OCI-M1 (cell line): Measurements from ENCODE around the gene KDM5B.
A peak's percentile ranks its signal among the peaks of the same experiment; 100 is the strongest.

ENCODE experiments used
- DNase-seq: peaks from one replicate; lab custom pipeline; 2025; lab: John Stamatoyannopoulos, UW

The KDM5B gene

DNA sequence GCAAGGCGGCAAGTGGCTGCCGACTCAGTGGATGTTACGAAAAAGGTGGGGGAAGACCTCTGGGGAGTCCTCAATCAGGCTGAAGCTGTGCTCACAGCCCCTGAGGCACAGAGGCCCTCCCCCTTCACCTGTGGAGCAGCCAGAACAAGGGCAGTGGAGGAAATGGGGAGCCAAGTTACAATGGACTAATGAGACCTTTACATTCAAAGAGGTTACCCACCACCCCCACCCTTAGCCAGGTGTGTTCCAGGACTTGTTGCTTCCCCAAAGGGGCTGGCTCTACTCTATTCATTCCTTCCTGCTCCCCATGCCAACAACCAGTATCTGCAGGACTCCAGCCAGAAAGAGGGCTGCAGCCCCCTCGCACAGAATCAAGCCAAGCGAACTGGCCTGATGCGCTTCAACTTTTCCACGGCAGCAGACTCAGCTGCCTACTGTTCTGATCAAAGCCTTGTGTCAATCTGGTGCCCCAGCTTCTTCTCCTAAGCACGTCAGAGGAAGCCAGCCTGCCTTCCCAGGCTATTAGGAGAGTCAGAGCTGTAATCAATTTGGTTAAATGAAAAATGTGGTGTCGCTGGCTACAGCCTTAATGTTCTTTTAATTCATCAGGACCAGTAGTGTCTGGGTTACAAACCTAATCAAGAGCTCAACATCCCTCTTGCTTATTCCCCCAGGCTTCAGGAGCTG, 96.1 kb downstream of the KDM5B start:
- no peak for DNase-seq

DNA sequence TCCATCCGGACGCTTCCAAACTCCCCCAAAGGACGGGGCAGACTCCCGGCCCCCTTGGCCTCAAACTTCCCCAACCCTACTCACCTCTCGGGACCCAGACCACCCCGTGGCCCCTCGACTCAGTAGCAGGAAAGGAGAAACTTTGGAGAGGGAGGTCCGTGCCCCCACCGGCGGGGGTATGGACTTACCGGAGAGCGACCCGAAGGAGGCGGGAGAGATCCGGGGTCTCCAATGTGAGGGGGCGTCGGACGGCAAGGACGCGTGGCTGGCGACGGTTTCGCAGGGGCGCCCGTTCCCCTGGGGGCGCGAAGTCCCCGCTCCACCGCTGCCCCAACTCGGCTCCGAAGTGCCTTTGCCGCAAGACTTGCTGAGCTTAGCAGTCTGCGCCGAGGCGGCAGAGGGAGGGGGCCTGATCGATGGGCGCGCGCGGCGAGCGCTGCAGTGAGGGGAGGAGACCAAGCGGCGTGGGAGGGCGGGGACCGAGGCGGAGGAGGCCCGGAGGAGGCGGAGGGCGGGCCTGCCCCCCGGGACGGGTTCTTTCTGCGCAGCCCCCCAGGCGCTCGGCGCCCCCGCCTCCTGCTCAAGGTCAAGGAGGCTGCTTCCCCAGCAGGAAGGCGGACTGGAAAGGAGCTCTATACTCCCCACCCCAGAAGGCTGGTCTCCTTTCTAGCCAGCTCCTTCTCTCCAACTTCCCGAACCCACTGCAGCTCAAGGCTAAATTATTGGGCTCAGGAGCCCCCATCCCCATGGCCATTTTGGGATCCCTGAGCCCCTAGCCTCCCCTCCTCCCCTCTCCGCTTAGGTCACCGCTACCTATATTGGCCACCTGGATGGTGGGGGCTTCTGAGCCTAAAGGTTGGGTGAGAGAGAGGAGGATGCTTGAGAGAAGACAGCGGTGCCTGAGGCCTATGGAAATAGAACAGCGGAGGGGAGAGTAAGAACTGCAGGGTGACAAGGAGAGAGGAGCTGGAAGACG, 97.9 kb downstream of the KDM5B start, which contains the start of gene SYT2:
Gene SYT2, minus strand, starts transcription at position 385 of the 976 bp plus-strand sequence. CDS start 104,682 bp downstream, outside the sequence.
- no peak for DNase-seq

DNA sequence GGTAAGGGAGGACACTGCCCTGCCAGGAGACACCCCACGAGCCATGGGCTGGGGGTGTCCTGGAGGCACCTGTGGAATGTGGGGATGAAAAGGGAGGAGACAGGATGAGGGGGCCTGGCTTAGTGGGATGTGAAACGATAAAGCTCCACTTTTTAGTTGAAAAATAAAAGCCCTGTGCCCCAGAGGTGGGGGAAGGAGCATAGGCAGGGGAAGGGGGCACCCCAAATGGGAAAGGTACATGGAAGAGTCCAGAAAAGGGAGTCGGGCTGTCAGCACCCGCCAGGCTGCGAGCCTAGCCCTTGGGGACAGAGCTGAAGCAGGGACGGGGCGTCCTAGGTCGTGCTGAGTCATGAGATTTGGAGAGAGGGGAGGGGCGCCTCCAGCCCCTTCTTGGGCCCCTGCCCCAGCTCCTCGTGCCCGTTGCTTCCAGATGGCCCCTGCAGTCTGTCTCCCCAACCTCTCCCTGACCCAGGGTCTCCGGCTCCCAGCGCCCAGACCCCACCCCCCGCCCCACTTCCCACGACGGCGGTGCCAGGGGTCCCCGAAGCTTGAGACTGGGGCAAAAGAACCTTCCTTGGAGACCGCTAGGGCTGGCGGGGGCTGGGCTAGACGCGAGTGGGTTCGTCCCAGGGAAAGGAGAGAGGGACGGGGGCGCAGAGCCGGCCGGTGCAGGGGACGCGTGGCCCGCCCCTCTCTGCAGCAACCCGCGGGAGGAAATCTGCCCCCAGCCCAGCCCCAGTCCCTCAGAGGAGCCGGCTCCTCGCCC, 98.8 kb downstream of the KDM5B start:
- DNase-seq, result no peak

DNA sequence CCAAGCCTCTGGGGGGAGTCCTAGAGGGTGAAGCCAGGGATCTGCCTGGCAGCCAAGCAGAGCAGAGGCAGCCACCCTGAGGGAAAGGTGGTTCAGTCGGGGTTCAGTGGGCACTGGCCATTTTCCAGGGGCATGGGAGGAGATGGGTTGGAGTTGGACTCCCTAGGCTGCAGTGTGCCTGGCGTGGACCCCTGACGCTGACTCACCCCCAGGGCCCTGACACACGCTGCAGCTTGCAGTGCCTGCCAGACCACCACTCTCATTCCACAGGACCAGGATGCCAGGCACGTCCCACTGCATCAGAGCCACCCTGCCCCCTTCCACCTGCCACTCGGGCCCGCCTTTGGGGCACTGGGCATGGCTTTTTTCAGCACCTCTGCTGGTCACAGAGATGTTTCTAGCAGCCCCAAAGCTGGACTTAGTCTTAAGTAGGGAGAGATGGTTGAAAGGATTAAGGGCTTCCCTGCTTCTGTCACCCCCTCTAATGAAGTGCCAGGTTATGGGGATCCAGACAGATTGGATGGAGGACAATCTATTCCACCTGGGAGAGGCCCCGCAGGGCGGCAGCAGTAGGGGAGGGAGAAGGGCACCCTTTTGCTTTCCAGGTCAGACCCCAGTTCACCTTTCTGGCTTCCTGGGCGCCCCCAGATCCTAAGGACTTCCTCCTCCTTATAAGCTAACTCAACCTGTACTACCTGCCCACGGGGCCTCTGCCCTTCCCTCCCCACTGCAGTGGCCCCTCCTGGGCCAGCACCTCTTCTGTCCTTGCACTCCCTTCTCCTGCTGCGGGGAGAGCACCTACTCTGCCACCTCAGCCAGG, 99.6 kb downstream of the KDM5B start:
- no peak for DNase-seq

DNA sequence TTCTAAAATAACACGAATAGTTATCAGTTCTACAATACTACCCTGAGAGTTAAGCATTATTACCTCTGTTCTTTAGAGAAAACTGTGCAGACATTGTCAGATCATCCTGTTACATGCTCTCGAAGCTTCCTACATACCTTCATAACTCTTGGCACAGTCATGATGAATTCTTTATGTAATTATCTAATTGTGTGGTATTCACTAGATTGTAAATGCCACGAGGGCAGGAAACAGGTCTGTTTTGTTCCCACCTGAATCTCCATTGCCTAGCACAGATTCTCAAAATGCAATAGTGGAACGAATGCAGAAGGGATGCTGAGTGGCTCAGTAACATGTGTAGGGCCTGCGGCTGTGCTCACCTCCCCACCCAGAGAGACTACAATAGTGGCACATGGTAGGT, 101.4 kb downstream of the KDM5B start:
- no peak for DNase-seq

DNA sequence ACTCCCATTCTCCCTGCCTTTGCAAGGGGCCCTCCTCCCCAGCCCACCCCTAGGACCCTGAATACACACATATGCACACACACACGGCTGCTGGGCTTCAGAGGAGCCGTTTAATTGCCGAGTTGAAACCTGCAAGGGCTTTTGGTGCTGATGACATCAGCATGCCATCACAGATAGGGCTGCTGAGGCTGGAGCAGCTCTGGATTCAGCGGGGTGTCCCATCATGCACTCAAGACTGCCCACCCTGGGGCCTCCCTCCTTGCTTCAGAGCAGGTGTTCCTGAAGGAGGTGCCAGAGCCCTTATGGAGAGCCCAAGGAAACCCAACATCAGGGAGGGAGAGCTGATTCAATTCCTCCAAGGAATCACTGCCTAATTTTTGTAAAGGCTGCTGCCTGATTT, 103.6 kb downstream of the KDM5B start:
- no peak for DNase-seq

DNA sequence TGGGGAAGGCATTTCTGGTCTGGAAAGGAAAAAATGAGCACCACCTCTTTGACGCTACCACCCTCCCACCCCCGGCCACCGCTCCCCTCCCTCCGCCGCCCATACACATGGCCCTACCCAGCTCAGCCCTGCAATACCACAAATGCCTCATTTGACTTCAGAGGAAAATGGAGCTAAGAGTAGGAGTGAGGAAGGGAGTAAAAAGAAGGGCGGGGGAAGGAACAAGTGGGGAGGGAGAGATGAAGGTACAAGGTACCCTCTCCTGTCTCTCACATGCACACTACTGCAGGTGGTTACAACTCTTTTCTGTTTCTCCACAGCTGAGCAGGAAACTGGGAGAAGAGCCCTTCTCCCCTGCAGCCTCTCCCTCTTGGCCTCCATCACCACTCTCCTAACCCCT, 105.0 kb downstream of the KDM5B start:
- no peak for DNase-seq

DNA sequence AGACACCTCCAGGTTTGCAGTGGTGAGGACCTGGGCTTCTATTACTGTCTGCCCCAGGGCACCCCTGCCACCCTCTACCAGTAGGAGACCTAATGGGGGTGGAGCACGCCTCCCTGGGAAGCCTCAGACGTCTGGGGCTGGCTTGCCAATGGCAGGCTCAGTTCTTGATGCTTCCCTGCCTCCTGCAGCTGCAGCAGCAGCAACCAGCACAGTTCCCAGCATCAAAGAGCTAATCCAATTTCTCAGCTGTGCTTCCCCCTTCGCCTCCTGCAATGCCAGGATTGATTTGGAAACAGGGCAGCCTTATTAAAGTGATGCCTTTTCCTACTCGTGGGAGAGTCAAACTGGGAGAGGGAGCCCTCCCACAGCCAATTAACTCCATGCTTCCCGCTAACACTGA, 106.1 kb downstream of the KDM5B start:
- no peak for DNase-seq

DNA sequence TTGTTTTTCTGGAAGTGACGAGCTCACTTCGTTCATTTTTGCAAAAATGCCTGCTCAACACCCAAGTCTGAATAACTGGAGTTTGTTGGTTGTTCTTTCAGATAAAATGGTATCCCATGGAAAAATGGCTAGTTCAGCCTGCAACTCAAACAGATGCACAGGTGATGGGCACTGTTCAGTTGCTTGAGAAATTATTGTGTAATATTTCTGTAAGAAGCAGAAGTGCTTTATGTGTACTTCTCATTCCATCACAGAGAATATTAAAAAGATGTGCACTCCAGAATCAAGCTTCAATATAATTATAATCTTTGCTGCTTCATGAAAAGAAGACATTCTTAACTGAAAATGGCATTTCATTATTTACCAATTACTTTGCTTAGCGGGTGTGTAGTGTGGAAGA, 107.0 kb downstream of the KDM5B start:
- no peak for DNase-seq

DNA sequence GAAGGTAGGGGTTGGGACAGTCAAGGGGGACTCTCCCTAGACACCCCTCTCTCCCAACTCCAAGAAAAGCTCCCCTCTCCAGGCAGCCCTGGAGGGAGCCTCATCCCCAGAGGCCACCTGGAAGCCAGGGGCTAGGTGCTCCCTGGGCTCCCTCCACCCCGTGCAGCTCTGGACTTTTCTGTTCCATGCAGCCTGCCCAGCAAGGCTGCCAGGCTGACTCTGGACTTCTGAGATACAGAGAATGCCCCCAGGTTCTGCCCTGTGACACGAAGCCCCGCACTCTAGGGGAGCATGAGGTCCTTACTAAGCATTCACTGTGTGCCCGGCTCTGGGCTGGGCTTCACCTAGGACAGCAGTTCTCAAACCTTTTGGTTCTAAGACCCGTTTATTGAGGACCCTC, 108.2 kb downstream of the KDM5B start:
- DNase-seq, result no peak

DNA sequence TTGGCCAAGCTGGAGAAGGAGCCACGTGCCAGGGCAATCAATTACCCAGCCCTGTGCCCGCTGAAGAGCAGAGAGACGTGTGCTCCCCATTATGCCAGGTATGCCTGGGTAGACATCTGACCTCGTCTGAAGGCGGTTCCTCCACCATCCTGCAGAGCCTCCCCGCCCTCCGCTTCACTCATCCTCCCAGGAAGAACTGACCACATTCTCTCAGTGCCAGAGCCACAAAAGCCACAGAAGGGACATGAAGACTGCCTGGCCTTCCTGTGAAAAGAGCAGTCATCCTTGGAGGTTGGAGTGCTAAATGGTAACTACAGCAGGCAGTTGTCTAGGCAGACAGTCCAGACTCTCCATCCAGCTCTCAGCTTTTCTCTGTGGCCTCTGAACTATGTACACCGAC, 109.9 kb downstream of the KDM5B start:
- peak; percentile 32 for DNase-seq

DNA sequence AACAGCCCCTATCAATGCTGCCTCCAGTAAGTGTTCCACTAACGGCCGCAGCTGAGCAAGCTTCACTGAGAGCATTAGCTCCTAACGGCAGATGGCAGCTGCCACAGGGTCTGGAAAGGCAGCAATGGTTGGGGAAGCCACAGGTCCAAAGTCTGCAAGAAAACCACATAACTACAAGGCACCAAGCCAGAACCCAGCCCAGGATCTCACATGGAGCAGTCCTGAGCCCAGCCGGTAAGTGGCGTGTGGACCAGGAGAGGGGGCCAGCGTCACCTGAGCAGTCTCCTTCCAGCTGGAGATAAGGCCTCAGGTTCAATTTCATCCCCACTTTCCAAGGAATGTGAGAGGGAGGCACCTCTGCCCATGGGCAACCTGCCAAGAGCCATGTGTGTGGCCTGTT, 111.2 kb downstream of the KDM5B start:
- no peak for DNase-seq

DNA sequence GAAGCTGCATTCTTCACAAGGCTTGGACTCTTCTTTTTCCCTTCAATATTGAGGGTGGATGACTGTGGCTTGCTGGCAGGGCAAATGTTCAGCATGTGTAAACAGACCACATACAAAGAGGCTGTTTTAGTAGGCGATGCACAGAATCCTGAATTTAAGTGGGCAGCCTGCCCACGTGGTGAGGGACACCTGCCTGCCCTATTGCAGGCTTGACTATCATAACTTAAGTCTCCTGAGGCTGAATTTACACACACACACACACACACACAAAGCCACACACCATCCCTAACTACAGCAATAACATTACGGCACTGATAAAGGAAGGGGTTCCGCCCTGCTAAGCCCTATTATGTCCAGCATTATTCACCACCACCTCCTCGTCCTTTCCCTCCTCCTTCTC, 113.9 kb downstream of the KDM5B start:
- no peak for DNase-seq

DNA sequence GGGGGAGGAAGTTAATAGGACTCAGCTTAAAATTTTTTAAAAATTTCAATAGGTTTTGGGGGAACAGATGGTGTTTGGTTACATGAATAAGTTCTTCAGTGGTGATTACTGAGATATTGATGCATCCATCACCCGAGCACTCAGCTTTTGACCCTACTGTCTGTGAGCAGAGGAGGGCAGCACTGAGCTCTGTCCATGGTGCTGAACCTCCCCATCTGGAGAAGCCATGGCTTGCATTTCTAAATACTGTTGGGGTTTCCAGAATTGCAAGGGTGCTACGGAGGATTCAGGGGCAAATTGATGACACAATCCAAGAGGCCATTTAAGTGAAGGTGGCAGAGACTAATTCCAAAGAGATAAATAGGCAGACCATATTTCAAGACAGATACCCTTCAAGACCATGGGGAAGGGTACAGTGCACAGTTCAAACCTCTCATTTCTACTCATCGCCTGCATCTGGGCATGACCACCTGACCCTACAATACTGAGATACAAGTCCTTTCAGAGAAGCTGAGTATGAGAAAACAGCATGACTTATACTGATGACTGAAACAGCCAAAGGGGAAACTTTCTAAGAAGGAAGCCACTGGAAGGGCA, 115.2 kb downstream of the KDM5B start:
- peak; percentile 84 for DNase-seq

DNA sequence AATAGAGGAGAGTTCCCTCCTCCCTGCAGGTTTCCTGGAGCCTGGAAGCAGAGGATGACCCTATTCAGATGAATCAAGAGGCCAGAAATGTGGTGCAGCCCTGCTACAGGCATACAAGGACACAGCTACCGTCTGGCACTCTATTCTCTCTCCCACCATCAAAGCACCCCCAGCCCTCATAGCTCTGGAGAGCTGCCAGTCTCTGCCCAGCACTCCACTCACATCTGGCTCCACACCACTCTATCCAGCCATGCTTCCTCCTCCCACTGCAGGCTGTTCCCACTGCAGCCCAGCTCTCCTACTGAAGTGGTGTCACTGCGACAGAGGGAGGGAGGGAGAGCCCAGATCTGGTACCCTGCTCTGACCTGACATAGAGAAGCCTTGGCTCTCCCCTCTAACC, 116.4 kb downstream of the KDM5B start:
- no peak for DNase-seq

DNA sequence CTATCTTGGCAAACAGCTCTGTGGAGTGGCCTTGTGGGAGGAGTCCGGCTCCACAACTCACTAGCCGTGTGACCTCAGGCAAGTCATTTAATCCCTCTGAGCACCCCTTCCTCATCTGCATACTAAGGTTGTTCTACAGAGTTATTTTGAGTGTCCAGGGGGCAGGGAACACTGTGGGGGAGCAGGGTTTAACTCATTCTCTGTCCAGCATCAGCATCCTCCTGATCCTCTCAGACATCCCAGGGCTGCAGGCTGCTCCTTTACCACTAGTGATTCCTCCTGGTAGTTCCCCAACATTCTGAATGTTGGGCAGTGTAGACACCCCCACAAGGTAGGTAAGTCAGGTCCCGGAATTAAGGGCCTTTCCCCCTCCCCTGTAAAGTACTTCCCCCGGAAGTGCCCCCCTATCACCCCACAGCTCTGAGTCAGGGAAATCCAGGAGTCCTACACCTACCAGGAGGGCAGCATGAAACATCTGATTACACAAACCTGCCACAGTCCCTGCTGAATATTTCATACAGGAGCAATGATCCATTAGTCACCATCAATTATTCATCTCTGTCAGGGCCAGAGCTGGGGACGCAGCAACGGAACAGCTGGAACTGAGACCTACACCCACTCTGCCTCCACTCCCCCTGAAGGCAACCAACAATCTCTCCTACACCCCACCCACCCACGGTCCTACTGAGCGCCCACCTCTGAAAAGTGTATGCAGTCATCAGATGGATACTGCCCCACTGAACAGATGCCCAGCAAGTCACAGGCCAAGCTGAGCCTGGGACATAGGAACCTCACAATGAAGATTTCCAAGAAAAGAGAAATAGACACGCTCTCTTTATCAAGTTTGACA, 118.5 kb downstream of the KDM5B start:
- DNase-seq, result no peak

DNA sequence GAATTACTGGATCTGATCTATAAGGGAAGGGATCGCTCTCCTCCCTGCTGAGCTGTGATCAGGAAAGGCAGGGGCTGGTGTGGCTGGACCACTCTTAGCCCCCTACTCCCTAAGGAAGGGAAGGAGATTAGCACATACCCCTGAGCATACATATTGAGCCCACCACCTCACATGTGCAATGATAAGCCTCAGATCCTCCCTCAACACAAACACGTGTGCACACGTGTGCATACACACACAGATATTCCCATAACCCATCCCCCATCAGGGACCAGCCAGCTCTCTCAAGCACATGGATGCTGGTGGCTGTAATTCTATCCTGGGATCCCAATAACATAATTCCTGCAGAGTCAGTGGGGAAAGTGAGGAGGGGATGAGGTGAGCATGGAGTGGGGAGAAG, 119.1 kb downstream of the KDM5B start:
- no peak for DNase-seq

DNA sequence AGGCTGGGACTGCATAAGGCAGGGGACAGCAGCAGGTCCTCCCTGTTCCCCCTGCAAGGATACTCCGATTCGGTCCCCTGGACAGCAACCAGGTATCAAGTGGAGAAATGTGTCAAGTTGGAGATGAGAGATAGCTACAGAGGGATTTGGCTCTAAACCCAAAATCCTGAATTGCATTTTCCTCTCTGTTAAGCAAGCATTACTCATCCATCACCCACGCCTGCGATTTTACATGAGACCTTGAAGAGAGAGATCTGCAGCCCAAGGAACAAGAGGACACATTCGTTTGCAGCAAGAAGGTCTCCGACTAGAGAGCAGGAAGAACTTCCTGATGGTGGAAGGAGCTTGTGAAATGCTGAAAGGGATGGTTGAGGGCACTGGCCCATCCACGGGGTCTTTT, 119.8 kb downstream of the KDM5B start:
- DNase-seq, result no peak

DNA sequence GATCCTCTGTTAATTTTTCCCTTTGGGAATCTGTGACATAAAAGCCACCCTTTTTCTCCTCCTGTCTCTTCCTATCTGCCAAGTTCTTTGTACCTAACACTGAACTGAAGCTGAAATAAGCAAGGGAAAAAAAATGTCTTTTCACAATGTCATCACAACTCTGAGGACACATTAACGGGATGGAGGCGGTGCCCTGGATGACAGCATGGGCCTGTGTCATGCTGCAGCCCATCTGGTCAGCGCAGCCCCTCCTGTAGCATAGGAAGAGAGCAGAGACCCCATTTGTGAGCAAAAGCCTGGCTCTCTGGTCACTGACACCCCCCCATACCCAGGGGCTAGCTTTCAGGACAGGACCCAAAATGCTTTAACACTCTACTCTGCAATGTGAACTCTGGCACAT, 120.4 kb downstream of the KDM5B start:
- DNase-seq, result no peak

DNA sequence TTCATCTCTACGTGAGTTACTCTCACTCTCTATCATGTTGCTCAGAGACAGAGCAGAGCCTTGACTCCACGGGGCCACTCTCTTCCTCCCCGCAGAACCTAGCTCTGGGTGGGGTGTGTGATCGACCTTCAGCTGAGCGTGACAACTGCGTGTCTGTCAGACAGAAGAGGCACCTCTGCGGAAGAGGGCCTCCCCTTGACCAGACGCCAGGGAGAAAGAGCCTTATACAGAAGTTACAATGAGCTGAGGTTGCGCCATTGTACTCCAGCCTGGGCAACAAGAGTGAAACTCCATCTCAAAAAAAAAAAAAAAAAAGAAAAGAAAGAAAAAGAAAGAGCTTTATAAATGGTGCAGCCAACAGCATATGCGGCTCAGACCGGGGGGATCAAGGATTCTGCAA, 120.9 kb downstream of the KDM5B start:
- DNase-seq, result no peak
